NCI-H146 treated with DMSO at 0.1 percent for 48 hours (cell line): ENCODE results near the gene SFXN1.

Experiments
- DNase-seq: peaks from one replicate; lab custom pipeline; 2025; ENCODE audit not compliant: unreplicated experiment; lab: John Stamatoyannopoulos, UW

The SFXN1 gene

DNA sequence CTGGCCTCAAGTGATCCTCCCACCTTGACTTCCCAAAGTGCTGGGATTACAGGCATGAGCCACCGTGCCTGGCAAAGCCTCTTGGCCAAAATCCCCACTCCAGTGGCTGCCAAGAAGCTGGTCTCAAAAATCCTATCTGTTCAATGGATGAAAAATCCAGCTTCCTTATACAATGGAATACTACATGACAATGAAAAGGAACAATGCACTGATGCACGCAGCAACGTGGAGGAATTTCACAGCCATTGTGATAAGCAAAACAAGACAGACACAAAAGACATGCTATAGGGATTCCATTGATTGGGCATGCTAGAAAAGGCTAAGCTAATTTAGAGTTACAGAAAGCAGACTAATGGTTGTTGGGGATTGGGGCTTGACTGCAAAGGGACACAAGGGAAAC lies 13.1 kb upstream of the SFXN1 start:
- no peak for DNase-seq

DNA sequence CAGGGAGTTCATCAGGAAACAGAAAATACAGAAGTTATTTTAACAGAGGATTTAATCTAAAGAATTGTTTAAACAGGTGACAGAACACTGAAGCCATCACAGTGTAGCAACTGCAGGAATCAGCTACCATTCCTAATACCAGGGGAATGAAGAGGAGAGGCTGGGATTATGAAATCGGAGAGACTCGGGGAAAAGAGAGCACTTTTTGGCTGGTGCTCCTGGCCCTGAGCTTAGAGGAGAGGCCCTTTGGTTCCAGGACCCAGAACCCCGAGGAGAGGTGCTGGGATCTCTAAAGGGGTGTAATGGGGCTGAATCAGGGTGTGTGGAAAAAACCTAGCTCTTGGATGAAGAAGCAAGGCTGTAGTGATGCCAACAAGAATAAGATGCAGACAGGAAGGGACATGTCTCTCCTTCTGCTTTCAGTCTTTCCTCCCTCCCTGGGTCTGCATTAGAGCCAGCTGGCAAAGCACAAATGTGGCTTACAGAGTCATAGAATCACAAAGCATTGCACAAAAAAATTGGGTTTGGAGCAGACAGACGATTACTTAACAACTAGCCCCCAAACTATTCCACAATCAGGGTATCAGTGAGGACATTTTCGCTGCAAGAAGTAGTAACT lies 11.6 kb upstream of the SFXN1 start:
- DNase-seq = no peak

DNA sequence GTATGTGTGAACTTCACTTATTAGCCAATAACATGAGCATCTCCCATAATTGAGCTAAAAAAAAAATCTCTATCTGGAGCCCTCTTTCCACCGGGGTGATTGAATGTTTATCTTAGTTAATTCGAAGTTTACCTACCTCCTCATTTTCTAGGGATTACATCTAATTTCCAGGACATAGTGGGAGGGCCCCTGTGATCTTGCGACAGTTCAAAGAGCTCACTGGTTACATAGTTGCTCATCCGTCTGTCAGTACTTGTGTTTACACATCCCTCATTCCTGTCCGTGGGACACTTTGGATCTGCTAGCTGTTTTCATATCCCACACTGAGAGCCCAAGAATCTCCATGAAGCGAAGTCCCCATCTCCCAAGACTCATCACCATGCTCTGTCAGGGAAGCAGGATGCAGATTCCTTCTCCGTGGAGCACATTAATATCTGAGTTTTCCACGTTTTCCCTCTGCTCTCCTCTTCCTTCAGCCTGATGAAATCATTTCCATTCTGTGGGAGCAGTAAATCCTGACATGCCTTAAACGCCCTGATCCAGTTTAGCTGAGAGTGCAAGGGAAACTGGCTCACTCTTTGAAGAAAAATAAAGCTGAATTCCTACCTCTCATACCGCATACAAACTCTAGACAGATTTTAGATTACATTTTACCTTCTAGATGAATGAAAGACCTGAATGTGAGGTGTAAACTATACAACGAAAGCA lies 10.2 kb upstream of the SFXN1 start:
- DNase-seq = no peak

DNA sequence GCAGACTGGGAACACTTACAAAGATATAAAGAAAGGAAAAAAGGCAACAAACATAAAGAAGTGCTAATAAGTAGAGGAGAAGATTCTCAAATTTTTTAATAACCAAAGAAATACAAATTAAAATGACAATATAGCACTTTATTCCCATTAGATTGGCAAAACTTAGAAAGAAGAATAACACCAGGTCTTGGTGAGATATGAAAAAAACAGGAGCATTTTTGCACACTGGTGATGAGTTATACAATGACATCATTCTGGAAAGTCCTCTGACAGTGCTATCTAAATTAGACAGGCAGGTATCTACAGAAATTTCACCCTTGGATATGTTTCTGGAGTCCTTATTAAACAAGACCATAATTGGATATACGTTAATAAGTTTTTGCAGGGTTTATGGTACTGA lies 9.5 kb upstream of the SFXN1 start:
- DNase-seq = no peak

DNA sequence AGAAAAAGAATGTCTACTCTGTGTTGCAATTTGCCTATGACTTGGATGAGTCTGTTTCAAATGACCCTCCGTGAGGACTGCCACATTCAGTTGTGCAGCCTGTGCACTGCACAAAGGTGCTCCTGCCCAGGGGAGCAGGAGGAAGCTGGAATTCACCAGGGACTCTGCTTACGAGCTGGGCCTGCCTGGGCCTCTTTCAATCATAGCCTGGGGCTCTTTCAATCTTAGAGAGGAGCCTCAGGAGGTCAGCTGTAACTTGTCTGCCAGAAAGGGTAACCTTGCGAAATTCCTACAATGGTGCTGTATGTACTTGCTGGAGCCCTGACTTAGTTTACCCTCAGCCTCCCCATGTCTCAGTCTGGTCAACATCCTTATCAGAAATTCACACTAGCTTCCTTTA lies 8.4 kb upstream of the SFXN1 start:
- DNase-seq = no peak

DNA sequence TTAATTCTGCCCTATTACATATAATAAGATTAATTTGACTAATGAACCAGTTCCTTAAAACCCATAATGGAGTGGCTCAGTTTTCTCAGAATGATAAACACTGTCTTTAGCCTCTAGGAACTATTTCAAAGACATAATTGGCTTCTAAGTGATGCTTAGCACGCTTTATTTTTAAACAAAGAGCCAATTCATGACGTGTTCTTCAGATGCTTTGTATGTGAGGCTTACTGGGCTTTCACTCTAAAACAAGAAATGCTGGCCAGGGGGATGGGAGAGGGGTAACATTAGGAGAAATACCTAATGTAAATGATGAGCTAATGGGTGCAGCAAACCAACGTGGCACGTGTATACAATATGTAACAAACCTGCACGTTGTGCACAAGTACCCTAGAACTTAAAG lies 7.6 kb upstream of the SFXN1 start:
- DNase-seq = no peak

DNA sequence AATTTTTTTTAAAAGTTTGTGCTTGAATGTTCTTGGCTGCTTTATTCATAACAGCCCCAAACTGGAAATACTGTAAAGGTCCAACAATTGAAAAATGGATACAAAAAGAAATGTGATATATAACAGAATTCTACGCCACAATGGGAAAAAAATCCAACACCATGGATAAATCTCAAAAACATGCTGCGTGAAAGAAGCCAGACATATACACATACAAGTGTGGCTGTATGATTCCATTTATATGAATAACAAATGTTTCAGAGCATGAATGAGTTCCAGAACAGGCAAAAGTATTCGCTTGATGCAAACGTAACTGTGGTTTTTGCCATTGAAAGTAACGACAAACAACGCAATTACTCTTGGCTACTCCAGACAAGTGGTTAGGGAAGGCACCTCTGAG lies 7.2 kb upstream of the SFXN1 start:
- DNase-seq = no peak

DNA sequence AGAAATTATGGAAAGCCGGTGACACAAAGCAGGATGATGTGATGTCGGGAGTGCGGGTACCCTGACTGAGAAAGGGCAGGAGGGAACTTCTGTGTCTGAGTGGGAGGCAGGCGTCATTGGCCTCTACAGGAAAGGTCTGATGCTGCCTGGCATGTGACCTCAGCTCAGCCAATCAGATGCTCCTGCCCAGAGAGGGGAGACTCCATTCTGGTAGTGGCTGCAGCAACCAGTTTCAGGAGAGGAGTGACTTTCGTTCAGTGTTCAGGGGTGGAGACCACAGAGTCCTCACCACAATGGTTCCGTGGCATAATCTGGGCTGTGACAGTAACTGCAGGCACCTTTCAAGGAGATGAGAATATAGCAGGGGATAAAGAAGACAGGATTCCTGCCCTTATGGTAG lies 6.7 kb upstream of the SFXN1 start:
- DNase-seq = no peak

DNA sequence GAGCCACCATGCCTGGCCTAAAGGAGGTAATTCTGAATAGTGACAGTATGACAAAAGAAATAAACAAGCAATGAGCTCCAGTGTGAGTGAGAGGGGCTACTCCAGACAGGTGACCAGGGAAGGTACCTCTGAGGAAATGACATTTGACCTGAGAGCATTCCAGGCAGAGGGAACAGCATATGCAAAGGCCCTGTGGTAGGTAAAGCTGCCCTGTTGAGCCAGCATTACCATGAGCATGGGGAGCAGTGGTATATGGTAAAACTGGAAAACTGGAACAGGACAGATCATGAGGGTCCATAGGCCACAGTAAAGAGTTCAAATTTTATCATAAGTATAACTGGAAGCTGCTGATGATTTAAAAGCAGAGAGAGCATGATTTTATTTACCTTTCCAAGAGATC lies 6.0 kb upstream of the SFXN1 start:
- no peak for DNase-seq

DNA sequence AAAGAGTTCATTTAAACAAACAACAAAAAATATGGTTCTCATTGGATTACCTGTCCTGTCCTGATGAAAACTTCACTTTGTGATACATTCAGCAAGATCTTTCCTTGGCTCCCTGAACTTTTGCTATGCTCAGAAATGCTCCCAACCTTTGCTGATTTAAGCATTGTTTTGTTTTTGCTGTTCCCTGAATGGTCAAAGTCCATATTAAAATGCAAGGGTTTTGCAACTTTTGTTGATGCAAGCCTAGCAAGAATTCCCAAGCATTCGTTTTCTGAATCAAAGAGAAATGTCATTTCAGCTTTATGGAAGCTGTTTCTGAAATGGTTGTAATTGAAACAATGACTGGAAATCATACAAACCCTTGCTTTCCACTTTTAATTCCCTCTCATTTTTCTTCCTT lies 3.1 kb upstream of the SFXN1 start:
- DNase-seq = no peak

DNA sequence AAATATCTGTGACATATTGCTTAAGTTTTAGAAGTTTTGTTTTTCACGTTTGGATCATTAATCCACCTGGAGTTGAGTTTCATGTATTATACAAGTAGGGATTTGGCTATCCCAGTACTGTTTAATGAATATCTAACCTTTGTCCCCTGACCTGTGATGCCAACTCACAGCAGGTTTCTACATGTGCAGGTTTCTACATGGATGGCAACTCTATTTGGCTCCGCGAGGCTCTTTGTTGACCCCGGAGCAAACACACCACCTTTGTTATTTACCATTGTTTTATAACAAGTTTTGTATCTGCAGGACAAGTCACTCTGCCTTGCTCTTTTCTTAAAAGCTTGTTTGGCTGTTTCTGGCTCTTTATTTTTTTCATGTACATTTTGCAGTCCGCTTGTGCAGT lies 920 bp upstream of the SFXN1 start:
- DNase-seq = no peak

DNA sequence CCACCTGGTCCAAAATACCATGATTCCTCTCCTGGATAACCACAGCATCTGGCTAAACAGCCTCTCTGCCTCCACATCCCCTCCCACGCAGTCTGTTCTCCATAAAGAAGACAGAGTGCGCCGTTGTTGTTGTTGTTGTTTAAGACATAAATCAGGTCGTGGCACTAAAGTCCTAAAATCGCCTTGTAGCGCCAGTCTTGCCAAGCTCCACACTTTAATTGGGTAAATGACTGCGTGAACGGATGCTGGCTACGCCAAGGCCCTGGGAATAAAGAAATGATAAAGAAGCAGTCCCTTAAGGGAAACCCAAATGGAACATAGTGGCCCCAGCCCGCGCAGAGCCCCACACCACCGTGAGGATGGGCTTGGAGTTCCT lies 364 bp upstream of the SFXN1 start:
- DNase-seq = no peak

DNA sequence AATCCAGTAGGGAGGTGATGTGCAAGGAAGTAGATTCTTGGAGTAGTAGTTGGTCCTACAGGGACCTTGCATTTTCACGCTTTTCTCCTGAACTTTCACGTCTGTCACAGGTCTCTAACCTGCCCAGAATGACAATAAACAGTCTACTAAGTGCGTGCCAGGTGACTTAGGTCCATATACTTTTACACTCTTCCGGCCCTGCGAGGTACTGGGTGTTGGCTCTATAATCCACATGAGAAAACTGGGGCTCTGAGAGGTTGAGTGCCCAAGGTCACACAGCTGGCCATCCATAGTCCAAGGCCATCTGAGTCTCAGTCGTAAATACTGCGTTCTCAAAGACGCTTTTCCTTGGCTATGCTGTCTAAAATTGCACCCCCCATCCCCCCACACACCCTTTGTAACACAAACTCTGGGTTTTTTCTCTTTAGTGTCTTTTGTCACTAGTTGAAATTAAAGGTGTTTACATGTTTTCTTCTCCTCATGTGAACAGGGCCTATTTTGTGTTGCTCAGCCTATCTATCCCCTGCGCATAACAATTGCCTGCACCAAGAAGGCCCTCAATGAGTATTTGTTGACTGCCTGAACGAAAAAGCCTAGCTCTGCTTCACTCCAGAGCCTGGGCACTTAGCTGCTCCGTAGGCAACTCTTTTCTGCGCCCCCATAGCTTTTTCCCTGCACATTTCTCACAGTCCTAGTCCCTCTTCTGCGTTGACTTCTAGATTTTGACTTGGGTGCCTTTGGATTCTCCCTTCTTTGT lies 943 bp downstream of the SFXN1 start:
- no peak for DNase-seq

DNA sequence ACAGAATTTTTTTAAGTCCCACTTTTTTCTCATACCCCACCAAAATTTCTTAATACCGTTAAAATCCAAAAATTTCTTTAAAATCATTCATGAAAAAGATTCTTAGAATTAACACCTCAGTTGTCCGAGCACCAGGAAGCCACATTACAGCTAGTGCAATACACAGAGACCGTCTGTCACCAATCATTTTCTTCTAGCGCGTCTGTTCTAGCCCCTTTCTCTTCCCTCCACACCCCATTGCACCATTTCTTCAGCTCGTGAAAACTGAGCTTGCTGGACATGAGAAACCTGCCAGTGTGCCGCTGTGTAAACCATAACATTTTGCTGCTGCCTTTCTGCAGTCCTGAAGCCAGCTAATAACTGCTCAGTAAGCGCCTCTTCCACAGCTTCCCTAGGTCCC lies 5.0 kb downstream of the SFXN1 start:
- no peak for DNase-seq

DNA sequence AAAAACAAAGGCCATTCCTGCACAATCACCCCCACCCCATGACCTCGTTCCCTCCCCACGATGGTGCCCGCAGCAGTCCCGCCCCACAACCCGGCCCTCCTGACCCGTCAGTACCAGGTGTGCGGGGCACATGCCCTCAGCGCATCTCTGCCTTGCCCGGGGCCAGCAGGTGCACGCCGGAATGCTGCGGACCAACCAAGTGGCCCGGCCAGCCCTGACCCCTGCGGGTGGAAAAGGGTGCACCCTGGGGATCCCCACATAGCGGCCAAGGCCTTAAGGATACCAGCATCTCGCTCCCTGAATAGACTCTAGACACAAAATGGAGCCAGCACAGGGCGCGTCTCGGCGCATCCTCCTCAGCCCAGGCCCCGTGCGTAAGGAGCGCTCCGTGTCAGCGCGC lies 6.0 kb downstream of the SFXN1 start:
- no peak for DNase-seq

DNA sequence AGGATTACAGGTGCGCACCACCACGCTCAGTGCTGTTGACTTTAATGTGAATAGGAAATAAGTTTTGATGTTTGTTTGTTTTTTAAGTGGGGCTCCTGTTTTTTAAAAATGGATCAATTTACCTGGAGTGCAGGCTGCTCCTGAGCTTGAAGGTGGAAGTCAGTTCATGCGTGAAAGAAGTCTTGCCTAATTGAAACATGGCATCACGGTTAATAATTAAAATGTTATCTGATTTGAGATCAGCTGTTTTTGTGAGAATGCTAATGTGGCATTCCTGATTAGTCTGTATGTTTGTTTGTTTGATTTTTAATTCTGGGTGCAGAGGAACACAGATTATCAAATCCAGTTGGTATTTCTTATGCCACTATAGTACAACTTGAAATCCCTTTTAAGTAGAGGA lies 6.5 kb downstream of the SFXN1 start:
- no peak for DNase-seq

DNA sequence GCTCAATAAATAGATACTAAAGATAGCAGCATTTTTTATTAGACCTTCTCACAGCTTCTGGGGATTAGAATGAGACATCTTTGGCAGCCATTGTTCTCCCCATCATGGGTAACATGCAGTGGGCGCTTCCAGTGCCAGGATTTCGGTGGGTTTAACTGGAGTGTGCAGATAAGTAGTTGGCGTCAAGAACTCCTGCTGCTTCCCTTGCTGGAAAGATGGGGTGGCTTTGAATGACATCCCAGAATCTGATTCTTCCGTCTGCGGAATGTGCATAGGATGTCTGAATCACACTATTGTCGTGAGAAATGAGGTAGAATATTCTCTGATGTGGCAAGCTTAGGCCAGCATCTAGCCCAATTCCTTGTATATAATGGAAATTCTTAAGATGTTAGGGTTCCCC lies 7.3 kb downstream of the SFXN1 start:
- DNase-seq = no peak

DNA sequence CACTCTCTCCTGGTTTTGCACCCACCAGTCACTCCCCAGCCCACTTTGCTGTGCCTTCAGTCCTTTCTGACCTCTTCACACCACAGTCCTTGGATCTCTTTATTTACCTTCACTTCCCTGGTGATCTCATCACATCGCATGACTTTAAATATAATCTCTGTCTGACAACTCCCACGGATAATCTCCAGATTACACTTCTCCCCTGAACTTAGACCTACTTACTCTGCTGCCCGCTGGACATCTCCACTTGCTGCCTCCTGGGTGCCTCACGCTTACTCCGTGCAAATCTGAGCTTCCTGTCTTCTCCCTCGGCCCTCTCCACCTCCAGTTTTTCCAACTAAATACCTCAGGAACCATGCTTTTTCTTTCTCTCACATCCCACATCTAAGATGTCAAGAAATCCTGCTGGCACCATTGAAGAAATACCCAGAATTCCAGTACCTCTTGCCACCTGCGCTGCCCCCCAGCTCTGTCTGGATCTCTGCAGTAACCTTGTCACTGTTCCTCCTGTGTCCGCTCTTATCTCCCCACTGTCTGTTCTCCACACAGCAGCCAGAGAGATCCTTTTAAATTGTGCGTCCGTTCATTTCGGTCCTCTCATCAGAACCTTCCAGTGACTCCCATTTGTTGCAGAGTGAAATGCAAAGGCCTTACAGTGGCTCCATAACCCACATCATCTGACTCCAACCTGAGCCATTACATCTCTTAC lies 9.3 kb downstream of the SFXN1 start:
- DNase-seq = no peak

DNA sequence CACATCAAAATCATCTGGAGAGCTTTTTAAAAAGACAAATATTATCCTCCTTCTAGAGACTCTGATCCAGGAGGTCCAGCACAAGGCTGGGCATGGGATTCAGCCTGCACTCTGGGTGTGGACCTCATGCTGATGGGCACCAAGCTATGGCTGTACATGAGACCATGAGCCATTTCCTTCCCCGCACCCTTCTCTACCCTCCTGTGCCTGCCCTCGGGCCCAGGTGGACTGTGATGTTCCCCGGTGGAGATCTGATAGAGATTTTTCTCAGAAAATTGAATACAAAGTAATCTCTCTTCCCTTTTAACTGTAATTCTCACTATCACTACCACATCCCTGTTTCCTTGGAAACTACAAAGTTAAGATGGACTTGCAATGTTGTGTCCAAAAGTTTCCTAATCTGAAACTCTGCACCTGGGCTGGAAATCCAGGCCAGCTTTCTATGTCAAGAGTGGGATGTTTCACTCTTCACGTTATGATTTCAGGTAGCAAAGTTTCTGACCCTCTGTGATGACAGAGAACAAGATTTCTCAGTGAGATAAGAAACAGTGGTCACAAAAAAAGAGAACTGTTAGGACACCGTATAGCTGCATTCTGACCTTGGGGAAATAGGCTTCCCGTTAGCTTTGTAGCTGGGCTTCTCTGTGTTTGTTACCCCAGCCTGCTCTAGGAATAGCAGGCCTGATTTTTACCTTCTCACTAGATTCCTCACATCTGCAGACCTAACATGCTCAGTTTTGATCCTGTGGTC lies 11.5 kb downstream of the SFXN1 start:
- DNase-seq = no peak

DNA sequence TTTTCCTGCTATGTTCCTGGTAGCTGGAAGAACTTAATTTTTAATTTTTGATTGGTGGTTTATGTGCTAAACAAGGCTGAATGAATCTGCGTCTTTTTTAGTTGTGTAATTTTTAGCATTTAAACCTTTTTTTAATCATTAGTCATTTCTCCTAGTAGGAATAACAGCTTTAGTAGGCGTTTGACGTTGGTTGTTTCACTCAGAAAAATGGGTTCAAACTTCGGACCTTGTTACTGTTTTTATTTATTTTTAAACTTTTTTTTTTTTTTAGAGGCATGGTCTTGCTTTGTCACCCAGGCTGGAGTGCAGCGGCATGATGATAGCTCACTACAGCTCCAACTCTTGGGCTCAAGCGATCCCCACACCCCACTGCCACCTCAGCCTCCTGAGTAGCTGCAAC lies 12.9 kb downstream of the SFXN1 start:
- DNase-seq = no peak

DNA sequence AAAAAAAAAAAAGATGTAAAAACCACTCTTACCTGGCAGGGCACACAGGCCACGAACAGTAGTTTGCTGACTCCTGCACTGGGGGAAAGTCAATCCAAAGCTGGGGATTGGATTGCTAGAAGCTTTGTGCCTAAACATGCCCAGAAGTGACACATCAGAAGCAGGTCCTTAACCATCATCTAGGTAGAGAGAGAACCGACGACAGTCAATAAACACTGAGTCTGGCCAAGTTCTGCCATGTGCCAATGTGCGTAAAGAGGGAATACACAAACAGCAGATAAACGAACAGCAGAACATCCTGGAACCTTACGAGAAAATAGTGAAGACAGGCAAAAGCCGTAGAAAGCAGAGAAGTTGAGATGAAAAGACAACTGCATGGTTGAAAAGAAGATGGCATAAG lies 14.9 kb downstream of the SFXN1 start:
- DNase-seq = no peak
